NCI-H146 (cell line): ENCODE data around the gene DDR2.
"Not testable (repeated sequence)": the region's sequence is repeated elsewhere in the genome, so short reads cannot be mapped to it uniquely, and the experiment has no call there.

Source experiments
- DNase-seq: peaks from one replicate; lab custom pipeline; 2025; lab: John Stamatoyannopoulos, UW

Gene DDR2

DNA sequence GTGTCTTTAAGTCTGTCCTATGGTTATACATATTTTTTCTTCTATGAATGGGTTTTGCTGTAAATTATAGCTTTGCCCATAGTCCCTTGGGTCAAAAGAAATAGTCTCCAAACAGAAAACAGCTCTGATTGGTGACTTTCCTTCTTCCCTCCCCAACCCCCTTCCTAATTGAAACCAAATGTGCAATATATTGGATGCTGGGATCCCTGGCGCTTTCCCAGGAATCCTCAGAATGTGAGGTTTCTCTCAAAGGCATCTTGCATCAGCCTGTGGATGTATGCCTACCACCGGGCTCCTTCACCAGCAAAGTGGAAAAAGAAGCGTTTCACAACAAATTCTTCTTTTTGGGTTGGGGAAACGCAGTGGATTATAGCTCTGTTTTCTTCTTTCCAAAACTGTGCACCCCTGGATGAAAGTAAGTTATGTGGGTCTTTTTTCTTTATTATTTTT is at the start of gene DDR2:
Gene DDR2, plus strand, starts transcription at position 248 of the 450 bp plus-strand sequence. CDS start 86,600 bp downstream, outside the sequence.
- DNase-seq, result no peak

DNA sequence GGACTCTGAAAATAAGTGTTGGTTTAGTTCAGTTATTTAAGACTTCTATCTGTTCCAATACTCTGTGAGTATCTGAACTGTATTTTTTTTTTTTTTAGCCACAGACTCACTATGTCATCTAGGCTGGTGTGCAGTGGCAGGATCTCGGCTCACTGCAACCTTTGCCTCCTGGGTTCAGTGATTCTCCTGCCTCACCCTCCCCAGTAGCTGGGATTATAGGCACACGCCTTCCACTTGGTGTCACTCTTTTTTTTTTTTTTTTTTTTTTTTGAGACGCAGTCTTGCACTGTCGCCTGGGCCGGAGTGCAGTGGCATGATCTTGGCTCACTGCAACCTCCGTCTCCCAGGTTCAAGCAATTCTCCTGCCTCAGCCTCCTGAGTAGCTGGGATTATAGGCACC is 49.4 kb upstream of the DDR2 start:
- not testable (repeated sequence) for DNase-seq

DNA sequence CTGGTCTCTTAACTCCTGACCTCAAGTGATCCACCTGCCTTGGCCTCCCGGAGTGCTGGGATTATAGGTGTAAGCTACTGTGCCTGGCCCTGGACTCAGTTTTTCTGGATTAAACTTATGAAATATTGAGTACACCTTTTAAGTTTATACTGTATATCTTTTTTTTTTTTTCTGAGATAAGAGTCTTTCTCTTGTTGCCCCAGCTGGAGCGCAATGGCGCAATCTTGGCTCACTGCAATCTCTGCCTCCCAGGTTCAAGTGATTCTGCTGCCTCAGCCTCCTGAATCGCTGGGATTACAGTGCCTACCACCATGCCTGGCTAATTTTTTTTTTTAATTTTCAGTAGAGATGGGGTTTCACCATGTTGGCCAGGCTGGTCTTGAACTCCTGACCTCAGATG is 47.2 kb upstream of the DDR2 start:
- DNase-seq, result not testable (repeated sequence)

DNA sequence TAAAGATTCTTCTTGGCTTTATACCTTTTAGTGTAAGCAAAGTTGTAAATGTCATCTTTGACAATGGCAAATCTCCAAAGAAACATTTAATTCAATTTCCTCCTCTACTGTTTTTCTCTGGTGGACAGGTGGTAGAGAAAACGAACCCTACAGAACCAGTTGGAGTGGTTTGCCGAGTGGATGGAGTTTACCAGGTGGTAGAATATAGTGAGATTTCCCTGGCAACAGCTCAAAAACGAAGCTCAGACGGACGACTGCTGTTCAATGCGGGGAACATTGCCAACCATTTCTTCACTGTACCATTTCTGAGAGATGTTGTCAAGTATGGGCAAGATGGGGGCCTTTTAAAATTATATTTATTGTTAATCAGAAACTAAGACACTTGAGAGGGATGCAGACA is 44.9 kb upstream of the DDR2 start:
- no peak for DNase-seq

DNA sequence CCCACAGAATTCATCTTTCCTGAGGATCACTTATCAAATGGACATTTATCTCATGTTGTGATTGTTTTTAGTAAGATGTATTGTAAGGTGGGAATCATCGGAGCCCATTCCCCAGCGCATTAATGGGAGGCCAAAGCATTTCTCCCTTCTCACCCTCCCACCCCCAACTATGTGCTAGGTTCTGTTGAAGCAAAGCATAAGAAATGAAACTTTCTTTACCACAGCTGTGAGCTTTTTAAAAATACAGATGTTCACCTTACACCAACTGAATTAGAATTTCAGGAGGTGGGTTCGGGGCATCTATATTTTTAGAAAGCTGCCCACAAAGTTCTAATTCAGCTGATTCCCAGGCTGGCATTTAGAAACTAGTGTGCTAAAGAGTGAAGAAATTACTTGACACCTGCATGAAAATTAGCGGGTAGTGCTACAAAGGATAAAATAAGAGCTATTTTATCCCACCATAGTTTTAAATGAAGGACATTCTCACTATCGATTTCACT is 44.5 kb upstream of the DDR2 start:
- no peak for DNase-seq

DNA sequence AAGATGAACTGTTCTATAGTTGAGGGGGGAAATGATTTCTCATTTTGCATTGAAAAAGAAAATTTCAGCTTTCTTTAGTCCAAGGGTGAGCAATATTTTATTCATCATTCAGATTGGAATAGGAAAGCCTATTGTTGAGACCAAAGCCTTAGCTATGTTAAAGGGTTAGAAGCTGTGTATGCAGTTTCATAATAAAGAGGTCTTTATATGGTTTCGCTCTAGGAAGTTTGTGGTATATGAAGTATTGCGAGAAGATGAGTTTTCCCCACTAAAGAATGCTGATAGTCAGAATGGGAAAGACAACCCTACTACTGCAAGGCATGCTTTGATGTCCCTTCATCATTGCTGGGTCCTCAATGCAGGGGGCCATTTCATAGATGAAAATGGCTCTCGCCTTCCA is 42.2 kb upstream of the DDR2 start:
- DNase-seq, result no peak

DNA sequence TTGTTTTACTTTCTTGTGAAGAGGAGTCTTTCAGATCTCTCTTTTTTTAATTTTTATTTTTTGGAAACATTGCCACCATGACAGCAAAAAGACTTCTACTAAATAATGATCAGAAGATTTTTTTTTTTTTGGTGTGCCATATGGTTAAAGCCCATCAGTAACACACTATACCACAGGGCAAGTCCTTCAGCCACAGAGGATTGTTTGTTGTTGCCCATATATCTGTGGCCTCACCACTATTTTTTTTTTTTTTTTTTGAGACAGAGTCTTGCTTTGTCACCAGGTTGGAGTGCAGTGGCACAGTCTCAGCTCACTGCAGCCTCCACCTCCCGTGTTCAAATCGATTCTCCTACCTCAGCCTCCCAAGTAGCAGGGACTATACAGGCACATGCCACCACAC is 41.6 kb upstream of the DDR2 start:
- no peak for DNase-seq

DNA sequence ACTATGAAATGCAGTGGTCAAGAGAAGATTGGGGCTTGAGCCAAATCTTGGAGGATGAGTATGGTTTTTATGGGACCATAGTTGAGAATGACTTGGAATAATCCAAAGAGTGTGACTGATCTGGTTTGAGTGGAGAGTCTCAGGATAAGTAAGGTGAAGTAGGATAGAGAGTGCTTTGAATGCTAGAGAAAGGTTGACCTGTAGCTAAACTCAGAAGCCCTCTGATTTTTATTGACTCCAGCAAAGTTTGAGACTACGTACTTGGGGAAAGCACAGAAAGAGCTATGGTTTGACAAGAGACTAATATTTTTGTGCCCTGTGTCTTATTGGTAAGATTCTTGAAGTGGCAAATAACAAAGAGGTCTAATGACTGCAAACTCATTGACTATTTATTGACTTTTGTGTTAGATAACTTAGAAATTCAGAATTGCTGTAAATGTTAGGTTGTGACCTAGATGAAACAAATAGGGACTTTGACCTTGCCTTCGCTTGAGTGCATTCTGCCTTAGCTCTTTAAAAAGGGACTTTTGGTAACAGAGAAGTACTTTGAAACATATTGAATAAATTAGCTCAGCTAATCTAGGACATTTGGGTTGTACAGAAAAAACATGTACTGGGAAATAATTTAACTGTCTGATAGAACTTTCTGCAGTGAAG is 35.6 kb upstream of the DDR2 start:
- no peak for DNase-seq

DNA sequence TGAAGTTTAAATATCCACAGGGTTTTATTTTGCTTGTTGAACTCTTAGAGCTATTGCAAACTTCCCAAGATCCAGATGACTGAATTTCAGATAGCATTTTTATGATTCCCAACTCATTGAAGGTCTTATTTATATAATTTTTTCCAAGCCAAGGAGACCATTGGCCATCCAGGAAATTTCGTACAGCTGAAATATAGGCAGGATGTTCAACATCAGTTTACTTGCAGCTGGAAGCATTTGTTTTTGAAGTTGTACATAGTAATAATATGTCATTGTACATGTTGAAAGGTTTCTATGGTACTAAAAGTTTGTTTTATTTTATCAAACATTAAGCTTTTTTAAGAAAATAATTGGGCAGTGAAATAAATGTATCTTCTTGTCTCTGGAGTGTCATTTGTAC is 32.8 kb upstream of the DDR2 start:
- DNase-seq, result no peak

DNA sequence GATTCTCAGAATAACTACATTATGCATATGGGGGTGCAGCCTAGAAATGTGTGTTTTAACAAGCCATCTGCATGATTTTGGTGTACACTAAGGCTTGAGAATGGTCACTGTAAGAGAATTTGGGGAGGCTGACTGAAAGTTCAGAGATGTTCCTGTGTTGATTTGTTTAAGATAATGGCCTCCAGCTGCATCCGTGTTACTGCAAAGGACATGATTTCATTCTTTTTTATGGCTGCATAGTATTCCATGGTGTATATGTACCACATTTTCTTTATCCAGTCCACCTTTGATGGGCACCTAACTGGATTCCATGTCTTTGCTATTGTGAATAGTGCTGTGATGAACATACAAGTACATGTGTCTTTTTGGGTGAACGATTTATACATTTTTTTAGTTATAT is 29.1 kb upstream of the DDR2 start:
- not testable (repeated sequence) for DNase-seq

DNA sequence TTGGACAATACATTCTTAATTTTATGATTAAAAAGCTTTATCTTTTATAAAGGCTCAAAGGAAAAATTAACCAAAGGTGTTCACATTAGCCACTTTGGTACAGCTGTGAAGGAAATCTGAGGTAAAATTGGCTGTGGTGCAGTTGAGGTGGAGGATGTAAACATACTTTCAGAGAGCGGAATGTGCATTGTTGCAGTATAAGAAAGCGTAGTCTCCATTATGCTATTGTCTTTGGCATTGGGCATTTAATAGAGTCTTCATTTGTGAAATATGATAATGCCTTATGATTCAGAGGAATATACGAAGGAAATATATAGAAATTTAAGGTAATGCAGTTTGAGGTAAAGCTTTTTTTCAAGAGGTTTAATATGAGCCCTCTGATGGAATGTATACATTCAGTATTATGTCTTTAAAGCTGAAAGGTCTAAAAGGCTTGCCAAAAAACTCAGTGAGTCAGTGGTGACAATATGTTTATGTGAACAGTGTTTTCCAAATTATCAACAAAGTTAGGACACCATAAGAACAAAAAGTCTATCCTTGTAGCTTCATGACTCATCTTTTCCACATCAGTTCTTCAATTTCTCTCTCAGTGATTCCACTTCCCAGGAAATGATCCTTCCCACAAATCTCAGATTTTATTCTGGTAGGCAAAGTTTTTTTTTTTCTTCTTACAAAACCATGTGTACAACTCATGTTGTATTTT is 26.9 kb upstream of the DDR2 start:
- no peak for DNase-seq

DNA sequence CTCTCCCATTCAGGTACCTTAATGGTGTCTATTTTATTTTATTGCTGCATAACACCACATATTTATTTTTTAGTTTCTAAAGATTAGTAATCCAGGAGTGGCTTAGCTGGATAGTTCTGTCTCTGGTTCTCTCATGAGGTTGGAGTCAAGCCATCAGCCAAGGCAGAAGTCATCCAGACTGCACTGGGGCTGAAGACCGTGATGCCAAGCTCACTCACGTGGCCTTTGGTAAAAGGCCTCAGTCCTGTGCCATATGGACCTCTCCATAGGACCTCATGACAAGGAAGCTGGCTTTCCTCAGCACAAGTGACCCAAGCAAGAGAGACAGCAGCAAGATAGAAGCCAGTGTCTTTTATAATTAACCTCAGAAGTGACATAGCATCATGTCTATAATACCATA is 23.0 kb upstream of the DDR2 start:
- DNase-seq, result no peak

DNA sequence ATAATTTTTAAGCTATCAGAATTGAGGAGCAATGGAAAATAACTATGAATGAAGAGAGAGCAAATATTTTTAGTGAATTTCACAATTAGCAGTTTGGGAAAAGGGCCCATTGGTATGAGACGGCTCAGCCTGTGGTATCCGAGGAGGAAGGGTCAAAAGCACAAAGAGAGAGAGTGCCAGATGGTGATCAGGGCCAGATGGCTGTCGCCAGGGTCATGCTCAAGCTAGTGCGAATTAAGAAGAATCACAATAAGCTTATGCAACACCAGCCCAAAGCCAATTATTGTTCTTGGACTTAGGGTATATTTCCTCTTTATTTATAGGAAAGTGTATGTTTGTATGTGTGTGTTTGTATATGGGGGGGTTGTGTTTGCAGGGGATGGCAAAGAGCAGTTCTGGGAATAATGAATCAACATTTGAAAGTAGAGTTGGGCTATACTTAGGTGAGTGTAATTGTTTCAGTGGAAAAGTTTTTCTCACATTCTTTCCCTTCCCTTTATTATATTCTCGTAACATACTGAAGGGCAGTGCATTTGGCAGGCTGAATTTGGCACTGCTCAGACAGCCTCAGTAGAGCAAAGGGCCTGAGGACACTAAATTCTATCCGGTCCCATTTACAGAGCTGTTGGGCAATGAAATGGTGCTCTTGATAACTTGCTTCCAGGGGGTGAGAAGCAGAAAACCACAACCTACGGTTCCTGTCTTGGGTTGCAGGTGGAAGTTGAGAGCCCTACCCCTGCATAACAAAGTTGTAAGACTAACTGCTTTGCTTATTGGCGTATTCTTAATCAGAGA is 19.5 kb upstream of the DDR2 start:
- DNase-seq, result no peak

DNA sequence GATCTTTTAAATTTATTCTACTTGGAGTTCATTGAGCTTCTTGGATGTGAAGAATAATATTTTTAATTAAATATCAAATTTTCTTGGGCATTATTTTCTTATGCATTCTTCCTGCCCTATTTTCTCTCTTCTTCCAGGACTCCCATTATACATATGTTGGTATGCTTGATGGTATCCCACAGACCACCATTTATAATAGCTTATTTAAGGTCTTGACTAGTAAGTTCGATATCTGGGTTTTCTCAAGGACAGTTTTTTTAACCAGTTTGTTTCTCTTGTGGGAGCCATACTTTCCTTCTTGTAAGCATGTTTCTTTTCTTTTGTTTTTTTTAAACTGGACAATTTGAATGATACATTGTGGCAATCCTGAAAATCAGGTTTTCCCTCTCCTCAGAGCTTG is 15.4 kb upstream of the DDR2 start:
- DNase-seq, result no peak

DNA sequence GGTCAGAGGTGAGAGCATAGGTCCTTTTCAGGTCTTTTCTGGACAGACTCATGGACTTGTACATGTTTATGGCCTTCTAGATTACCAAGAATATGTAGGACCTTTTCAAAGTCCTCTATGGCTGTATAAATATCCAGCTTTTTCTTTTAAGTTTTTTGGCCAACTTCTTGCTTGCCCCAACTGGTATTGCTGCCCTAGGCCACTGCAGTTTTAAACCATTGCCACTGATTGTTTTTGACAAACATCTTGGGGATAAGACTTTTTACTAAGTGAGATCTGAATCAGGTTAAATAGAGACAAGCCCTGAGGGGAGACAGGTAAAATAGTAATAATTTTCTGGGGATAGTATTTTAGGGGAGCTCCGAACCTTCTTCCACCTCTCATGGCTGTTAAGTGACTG is 14.8 kb upstream of the DDR2 start:
- DNase-seq, result no peak

DNA sequence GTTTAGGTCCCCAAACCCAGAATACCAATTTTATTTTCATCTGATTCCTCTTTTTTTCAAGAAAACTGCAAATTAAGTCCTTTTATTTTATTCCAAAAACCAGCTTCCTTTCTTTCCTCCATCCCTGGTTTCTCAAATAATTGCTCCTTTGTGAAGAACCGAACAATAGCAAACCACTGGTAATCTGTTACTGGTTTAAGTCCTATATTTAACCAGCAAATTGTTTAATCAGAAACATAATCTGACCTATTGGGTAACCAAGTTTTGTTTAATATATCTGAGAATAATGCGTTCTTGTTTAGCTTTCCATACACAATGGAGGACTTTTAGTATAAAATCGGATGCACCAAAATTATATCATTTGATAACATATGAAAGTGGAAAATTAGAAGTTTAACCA is 13.2 kb upstream of the DDR2 start:
- no peak for DNase-seq

DNA sequence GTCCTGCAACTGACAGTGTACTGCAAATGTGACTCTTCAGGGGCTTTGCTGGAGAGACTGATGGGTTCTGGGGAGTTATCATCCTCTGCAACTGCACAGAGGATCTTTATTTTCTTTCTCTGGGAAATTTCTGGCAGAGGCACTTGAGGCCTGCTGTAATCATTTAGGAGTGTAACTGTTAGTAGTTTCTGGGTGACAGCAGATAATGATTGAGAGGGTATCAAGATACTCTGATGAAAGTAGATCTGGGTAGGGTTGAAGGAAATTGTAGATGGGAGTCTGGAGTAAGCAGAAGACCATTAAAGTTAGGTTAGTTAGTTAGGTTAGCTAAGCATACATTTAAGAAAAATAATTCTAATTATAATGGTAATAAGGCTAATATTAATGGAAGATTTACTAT is 11.0 kb upstream of the DDR2 start:
- no peak for DNase-seq

DNA sequence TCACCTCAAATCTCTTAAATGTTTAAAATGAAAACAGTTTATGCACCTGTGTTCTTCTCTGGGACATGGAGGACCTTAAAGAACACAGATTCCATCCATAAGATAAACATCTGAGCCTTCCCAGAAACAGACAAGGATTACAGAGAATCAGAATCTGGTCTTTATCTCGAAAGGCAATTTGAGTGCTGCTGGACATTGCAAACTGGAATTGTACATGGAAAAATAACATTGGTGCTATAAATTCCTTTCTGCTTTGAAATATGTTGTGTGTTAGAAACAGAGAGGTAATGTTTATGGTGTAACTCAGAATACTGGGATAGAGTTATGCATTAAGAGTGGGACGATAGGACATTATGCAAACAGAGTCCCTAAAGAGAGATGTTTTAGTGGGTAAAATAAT is 6.6 kb upstream of the DDR2 start:
- no peak for DNase-seq

DNA sequence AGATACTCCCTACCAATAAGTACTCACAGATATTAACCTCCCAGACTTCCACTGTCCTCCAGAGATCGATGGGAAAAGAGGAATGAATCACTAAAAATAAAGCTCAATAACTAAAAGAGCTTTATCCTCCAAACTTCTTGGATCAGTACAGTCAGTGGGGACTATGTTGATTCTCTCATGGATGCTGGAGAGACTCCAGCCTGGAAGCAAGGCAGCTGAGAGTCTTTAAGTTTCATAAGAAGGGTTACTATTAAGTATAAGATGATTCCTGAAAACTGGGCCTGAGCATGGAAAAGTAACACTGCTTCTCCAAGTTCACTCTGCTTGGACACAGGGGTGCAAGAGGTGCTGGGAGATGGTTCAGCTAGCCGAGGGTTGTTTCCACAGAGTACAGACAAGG is 6.2 kb upstream of the DDR2 start:
- DNase-seq, result no peak

DNA sequence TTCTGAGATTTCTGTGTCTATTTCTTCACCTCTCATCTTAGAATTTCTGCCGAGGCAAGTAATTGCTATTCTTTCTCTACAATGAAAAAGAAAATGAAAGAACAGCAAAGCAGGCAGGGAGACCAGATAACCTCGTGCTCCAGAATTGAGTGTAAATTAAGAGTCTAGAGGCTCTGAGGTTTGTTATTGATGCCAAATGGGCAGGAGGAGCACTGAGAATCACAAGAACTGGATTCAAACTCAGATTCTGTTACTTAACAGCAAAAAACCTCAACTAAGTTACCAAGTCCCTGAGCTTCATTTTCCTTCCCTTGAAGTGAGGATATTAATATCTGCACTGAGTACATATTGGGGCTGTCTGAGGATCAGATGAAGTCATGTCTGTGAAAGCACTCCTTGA is 5.5 kb upstream of the DDR2 start:
- no peak for DNase-seq

DNA sequence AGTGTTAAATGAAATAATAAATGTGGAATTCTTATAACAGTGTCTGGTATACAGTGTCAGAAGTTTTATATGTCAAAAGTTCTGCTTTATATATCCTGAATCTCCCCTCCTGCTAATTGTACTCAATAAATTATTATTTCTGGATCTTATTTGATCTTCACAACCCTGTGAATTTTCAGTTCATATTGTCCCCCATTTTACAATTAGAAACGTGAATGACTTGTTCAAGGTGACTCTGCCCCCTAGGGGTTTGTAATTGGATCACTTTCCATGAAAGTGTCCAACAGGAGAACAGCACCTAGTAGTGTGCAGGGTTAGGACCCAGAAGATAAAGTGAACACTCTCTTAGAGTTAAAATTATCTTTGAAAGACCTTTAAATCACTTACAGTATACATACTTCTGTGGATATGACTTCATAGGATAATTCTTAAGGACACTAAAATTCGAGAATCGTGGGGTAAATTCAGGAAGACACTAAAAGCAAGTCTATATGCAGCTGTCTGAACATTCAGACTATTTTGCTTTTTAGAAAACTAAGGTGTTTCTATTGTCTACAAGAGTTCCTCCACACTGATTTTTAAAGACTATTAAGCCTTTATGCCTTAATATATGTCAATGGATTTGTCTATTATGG is 4.5 kb upstream of the DDR2 start:
- DNase-seq, result peak; percentile 42

DNA sequence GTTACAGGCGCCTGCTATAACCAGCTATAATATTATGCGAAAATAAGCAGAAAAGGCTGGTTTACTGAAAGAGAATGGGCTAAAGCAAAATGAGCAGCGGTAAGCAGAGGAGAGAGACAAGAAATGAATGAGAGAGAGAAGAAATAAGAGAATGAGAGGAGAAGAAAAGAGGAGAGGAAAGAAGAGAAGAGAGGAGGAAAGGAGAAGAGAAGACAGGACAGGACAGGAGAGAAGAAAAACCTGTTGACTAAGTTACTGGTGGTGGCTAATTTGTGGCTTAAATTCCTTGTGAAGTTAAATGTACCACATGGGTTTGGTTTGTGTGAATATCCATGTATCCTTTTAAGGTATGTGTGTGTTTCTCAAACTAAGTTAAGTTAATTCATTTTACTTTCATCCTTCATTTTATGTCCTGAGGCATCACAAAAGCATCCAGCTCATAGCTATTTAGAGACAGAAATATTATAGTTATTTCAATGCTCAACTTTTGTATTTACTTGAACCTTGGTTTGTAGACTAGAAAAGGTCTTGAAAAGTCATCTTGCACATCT is 3.1 kb upstream of the DDR2 start:
- no peak for DNase-seq
